GM18517 (cell line): Measurements from ENCODE around the gene BOLA3.
"Not testable (repeated sequence)": the region's sequence is repeated elsewhere in the genome, so short reads cannot be mapped to it uniquely, and the experiment has no call there.

Source experiments
- ATAC-seq: cut with Tn5 transposase; IDR thresholded peaks from one replicate; pipeline ENCODE4 v1.9.1; 2021; ENCODE audit warnings: mild to moderate bottlenecking, moderate library complexity; ENCODE audit not compliant: unreplicated experiment

The BOLA3 gene

GRCh38 chr2:74149570-74150319, 2.0 kb upstream of the BOLA3 start:
- no peak for ATAC-seq

GRCh38 chr2:74149247-74149525, 1.5 kb upstream of the BOLA3 start:
- no peak for ATAC-seq

- ATAC-seq = no peak
Measured at GRCh38 chr2:74148457-74149246, 940 bp upstream of the BOLA3 start.

DNA sequence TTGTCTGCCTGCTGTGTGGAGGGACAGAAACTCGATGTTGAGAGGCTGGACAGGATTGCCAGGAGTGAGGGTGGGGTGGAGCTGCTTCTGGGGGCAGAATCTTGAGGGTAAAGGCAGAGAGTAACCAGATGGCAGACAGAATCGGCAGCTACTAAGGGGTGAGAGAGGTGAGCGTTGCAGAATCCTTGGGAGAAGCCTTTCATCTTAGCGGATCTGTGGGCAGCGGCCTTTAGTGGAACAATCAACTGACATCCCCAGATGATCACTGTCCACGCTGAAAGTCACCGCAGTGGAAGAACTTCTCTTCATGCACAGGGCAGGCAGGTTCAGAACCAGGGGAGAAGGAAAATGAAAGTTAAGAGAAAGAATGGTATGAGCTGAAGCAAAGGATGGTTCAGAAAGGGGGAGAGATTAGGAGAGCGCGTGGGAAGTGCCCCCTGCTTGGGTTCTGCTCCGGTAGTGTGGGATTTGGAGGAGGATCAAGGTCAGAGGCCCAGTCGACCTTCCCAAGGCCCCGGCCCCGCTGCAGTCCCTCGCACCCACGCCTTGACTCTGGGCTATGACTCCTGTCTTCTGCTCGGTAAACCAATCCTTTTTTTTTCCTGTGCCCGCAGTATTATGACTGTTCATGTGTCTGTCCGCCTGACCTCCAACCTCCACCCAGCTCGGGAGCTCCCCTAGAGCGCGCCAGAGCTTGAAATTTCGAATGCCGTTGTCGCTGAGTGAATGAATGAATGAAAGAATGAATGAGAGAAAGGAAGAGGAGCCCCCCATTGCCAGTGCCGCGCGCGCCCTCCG, 584 bp downstream of the BOLA3 start:
- ATAC-seq = peak; percentile 41

DNA sequence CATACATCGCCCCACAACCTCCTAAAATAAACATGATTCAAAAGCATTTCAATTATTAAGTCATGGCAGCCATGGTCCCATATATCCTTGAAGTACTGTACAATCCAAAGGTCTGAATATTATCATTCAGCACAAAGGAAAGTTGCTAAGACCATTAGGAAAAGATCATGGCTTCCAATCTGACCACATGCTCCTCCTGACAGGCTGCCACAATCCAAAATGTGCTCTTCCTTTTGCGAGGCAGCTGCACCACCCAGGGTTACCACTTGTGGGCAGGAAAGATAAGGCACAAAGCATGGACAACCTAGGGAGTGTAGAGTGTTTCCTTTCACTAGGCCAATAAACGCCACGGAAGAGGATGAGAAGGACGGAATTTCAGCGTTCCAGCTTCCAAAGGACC, 5.4 kb downstream of the BOLA3 start:
- ATAC-seq = no peak

DNA sequence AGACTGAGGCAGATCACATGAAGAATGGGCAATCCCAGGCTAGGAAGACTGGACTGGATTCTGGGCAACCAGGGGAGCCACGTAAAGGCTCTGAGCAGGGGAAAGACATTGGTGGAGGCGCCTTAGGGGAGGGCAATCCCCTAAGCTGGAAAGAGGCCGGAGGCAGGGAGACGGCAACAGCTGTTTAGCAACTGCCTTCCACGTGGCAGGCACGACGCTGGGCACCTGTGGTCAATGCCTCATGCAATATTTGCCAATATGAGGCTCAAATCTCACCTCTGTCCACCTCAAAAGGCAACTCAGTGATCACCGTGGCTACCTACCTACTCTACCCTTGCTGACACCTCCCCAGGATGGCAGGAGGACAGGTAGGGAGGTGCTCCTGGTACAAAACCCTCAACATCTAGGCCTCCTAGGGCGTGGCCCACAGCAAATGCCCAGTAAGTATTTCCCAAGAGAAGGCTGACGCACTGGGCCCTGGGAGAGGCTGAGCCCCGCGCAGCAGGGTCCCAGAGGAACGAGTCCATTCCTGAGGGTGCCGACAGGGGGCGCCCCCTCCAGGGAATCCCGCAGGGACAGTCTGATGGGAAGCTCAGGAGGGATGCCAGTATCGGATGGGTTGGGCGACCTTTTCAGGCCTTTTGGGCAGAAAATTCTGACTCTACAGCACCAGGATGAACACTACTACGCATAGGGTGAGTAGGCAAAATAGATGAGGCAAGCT, 8.9 kb downstream of the BOLA3 start:
- no peak for ATAC-seq

DNA sequence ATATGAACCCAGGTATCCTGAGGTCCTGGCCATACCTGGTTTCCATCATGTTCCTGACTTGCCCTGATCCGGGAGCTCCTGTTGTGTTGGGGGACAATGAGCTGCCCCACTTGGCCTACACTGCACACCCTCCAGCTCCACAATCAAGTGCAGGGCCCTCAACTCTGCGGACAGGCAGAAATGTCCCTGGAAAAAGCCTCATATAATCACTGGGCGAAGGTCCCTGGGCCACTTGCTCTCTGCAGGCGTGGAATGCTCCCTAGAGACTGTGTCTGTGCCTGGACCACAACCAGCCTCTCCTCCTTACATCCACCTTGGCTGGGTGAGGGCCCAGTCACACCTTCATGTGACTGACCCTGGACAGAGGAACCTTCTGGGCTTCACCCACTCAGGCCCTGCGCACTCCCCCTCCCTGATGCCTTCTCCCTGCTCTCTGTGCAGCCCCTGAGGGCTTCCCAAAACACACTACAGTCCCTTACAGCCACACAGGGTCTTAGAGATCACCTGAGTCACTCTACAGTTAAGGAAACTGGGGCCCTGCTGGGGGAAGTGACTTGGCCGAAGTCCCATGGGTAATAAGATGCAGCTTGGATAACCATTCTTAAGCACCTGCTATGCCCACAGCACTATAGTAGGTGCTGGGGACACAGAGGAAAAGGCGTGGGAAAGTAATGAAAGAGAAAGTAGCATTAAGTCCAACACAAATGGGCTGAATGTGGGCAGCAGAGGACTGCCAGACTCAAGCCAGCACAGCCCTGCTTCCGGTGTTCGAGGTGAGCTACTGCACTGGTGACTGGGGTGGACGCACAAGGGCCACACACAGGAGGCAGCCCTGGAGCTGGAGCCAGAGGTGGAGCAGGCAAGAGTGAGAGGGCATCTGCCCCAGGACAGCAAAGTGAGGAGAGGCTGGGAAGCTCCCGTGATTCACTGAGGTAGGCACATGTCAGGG, 9.8 kb downstream of the BOLA3 start:
- no peak for ATAC-seq

DNA sequence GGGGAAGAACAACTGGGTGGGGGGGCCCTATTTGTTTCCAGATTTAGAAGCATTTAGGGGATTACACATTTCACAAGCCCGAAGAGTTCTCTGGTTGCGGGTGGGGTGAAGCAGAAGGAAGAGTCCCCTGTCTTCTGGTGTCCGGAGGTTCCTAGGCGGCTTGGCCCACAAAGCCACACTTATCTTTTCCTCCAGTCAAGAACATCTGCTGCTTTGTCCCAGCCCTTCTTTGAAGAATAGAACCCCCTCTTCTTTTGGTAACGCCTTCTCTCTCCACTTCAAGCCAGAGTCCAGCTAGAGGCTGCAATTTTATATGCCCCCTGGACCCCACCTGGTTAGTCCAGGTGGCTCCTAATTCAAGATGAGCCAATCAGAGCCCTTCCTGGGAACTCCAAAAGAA, 15.8 kb downstream of the BOLA3 start:
- no peak for ATAC-seq

GRCh38 chr2:74130211-74130995, 17.3 kb downstream of the BOLA3 start:
- no peak for ATAC-seq

GRCh38 chr2:74128206-74128605, 19.5 kb downstream of the BOLA3 start:
- ATAC-seq = no peak

DNA sequence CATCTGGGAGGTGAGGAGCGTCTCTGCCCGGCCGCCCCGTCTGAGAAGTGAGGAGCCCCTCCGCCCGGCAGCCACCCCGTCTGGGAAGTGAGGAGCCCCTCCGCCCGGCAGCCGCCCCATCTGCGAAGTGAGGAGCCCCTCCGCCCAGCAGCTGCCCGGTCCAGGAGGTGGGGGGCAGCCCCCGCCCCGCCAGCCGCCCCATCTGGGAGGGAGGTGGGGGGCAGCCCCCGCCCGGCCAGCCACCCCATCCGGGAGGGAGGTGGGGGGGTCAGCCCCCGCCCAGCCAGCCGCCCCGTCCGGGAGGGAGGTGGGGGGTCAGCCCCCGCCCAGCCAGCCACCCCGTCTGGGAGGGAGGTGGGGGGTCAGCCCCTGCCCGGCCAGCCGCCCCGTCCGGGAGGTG, 23.8 kb downstream of the BOLA3 start:
- not testable (repeated sequence) for ATAC-seq

- ATAC-seq = not testable (repeated sequence)
Measured at GRCh38 chr2:74121846-74122245, 25.9 kb downstream of the BOLA3 start.

GRCh38 chr2:74119912-74120825, 27.5 kb downstream of the BOLA3 start:
- ATAC-seq = peak; percentile 90

- no peak for ATAC-seq
Measured at GRCh38 chr2:74119339-74119738, 28.4 kb downstream of the BOLA3 start.

DNA sequence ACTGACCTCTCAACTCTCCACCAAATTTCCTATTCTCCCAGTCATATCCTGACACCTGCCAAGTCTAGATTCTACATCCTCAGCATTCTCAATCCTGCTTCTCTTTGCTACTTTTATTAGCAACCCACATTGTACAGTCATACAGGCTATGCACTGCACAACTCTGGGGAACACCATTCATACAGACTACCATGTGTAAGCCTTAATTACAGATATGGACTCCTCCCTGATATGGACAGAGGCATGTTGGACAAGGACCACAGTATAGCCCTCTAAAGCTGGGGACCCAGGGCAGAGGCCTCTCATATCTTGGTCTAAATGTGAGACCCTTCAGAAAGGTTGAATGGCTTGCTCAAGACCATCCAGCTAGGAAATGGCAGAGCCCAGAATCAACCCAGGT, 36.3 kb downstream of the BOLA3 start:
- no peak for ATAC-seq

- ATAC-seq = no peak
Measured at GRCh38 chr2:74110537-74110936, 37.2 kb downstream of the BOLA3 start.

- no peak for ATAC-seq
Measured at GRCh38 chr2:74109551-74109950, 38.2 kb downstream of the BOLA3 start.

DNA sequence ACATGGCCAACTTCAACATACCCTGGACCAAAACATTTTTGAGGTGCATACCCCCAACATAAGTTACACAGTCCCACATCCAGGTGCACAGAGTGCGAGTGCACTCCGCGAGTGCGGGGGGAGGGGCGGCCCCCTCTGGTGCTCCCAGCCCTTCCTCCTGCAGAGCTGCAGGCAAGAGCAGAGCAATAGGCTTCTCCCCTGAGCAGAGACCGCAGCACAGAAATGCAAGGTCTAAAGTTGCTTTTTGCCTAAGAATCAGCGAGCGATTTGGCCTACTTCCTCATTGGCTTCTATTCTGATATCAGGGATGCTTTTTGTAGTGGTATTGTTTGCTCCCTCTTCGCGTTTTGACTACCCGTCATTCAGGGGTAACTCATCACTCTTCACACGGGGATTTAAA, 40.6 kb downstream of the BOLA3 start:
- no peak for ATAC-seq
